ENCODE data around the gene AOC1. TPM values are rescaled to one million over a fixed set of nuclear protein-coding genes. Genes with fewer than 3 reads are reported as not detected.
A peak's percentile ranks its signal among the peaks of the same experiment; 100 is the strongest.

AOC1 gene, protein sequence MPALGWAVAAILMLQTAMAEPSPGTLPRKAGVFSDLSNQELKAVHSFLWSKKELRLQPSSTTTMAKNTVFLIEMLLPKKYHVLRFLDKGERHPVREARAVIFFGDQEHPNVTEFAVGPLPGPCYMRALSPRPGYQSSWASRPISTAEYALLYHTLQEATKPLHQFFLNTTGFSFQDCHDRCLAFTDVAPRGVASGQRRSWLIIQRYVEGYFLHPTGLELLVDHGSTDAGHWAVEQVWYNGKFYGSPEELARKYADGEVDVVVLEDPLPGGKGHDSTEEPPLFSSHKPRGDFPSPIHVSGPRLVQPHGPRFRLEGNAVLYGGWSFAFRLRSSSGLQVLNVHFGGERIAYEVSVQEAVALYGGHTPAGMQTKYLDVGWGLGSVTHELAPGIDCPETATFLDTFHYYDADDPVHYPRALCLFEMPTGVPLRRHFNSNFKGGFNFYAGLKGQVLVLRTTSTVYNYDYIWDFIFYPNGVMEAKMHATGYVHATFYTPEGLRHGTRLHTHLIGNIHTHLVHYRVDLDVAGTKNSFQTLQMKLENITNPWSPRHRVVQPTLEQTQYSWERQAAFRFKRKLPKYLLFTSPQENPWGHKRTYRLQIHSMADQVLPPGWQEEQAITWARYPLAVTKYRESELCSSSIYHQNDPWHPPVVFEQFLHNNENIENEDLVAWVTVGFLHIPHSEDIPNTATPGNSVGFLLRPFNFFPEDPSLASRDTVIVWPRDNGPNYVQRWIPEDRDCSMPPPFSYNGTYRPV
- total RNA-seq (1 to 10 TPM in 2 of 7 donors, under 1 TPM in 3, not detected in 2; 0.36 to 2.5 (median 0.79) TPM), polyA plus RNA-seq (1 to 10 TPM in 1 of 3 donors, under 1 TPM in 2; 0.03 to 1.1 (median 0.39) TPM)
- long read RNA-seq, donor 1: 0 reads
- long read RNA-seq, donor 2: 0 reads

DNA sequence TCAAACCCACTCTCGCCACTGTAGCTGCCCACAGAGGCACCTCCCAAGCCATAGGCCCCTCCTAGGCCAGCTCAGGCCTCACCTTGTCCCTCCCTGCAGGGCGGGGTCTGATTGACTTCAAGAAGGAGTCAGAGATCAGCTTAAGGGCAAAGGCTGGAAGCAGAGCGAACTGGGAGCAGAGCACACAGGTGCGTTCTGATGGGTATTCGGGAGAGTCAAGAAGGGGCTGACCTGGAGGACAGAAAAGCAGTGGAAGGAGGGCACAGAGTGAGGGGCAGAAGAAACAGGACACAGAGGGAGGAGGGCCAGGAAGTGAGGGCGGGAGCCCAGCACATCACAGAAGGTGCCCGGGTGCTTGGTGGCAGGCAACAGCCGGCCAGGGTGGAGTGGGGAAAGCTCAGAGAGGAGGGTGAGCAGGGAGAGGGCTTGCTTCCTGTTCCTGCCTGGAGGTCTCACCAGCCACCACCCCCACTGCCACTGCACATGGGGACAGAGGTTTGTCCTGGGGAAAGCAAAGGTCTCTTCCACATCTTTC is at the start of gene AOC1:
AOC1 (plus strand) TSS at position 147 of the 535 bp plus-strand sequence. CDS start 3,954 bp downstream, outside the sequence.
- Histone ChIP-seq H3K27ac (peak within 1 kb of the TSS in 1 of 8 donors; percentile 4), H3K36me3 (no peaks in the 10 kb centered on the region), H3K4me1 (no peaks in the 10 kb centered on the region), H3K4me3 (no peak within 1 kb of the TSS), H3K9me3 (no peaks in the 10 kb centered on the region), H3K27me3 (replicated peaks in 1 of 7) (peaks cover 0 to 34% (median 4%) of the 10 kb centered on the region in 7 donors)
- TF ChIP-seq, protein P1, sequence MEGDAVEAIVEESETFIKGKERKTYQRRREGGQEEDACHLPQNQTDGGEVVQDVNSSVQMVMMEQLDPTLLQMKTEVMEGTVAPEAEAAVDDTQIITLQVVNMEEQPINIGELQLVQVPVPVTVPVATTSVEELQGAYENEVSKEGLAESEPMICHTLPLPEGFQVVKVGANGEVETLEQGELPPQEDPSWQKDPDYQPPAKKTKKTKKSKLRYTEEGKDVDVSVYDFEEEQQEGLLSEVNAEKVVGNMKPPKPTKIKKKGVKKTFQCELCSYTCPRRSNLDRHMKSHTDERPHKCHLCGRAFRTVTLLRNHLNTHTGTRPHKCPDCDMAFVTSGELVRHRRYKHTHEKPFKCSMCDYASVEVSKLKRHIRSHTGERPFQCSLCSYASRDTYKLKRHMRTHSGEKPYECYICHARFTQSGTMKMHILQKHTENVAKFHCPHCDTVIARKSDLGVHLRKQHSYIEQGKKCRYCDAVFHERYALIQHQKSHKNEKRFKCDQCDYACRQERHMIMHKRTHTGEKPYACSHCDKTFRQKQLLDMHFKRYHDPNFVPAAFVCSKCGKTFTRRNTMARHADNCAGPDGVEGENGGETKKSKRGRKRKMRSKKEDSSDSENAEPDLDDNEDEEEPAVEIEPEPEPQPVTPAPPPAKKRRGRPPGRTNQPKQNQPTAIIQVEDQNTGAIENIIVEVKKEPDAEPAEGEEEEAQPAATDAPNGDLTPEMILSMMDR (IDR thresholded peaks at IDR 0.05 in 8 of 11, conservative IDR thresholded peaks at IDR 0.05 in 3 of 11): no peak
- DNase-seq: no peak
- 35 to 52% (median 40%) methylated on average over 8 of the region's 8 CpGs for WGBS, 5 donors
- intact Hi-C loops (cut with DNase I; ENCODE audit: low total_unique reads): no loop called here

DNA sequence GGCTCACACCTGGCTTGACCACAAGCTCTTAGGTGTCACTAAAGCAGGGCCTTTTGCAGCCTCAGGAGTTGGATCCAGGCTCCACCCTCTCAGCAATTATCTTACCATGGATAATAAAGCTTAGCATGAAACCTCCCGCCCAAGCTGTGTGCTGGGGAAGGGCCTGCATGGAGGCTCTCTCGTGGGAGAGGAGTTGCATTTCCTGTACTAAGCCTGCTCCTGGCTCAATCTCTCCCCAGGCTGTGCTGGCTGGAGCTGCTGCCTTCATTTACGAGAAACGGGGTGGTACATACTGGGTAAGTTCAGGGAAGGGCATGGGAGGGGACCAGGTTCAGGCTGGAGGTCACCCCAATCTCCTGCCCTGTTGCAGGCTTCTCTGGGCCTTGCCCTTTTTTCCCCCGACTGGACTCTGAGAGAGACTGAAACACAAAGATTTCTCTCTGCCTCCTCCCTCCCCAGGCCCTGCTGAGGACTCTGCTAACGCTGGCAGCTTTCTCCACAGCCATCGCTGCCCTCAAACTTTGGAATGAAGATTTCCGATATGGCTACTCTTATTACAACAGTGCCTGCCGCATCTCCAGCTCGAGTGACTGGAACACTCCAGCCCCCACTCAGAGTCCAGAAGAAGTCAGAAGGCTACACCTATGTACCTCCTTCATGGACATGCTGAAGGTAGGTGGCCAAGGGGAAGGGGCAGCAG is 49.0 kb upstream of the AOC1 start:
- Histone ChIP-seq H3K27ac (peak overlapping the region in 2 of 8 donors; percentile 27 to 42), H3K4me1 (peaks cover 0 to 24% (median 18%) of the 10 kb centered on the region in 6 donors), H3K9me3 (peaks cover 0 to 27% (median 21%) of the 10 kb centered on the region in 8 donors), H3K27me3 (replicated peaks in 1 of 7) (peaks cover 3 to 80% (median 29%) of the 10 kb centered on the region in 7 donors), H3K36me3 (peaks cover 0 to 15% (median 2%) of the 10 kb centered on the region in 6 donors), H3K4me3 (no peak overlapping the region)
- 62 to 75% (median 71%) methylated on average over 10 of the region's 10 CpGs for WGBS, 5 donors
- intact Hi-C loops (cut with DNase I; ENCODE audit: low total_unique reads): no loop called here
- TF ChIP-seq POLR2A (IDR thresholded peaks at IDR 0.05) (no peak), POLR2AphosphoS5 (IDR thresholded peaks at IDR 0.05) (peak in 1 of 3 donors; percentile 32)
- DNase-seq: no peak

DNA sequence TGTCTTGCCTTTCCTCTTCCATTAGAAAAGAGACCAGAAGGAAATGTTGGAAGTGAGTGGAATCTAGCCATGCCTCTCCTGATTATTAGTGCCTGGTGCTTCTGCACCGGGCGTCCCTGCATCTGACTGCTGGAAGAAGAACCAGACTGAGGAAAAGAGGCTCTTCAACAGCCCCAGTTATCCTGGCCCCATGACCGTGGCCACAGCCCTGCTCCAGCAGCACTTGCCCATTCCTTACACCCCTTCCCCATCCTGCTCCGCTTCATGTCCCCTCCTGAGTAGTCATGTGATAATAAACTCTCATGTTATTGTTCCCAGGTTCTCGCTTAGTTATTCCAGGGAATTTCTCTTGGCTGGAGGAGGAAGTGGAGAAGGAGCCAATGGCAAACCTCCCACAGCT is 47.5 kb upstream of the AOC1 start:
- no peak for DNase-seq
- Histone ChIP-seq H3K4me3 (no peak overlapping the region), H3K9me3 (peaks cover 0 to 27% (median 21%) of the 10 kb centered on the region in 8 donors), H3K27me3 (replicated peaks in 1 of 7) (peaks cover 3 to 65% (median 20%) of the 10 kb centered on the region in 7 donors), H3K36me3 (peaks cover 0 to 15% (median 2%) of the 10 kb centered on the region in 6 donors), H3K27ac (no peak overlapping the region), H3K4me1 (peaks cover 0 to 21% (median 16%) of the 10 kb centered on the region in 6 donors)
- TF ChIP-seq POLR2A (IDR thresholded peaks at IDR 0.05) (no peak), POLR2AphosphoS5 (IDR thresholded peaks at IDR 0.05) (no peak)
- TF ChIP-seq, protein P1 (IDR thresholded peaks at IDR 0.05 in 8 of 11, conservative IDR thresholded peaks at IDR 0.05 in 3 of 11): no peak
- intact Hi-C loops (cut with DNase I; ENCODE audit: low total_unique reads): no loop called here
- WGBS, 5 donors: 84 to 99% (median 91%) methylated on average over 5 of the region's 5 CpGs

DNA sequence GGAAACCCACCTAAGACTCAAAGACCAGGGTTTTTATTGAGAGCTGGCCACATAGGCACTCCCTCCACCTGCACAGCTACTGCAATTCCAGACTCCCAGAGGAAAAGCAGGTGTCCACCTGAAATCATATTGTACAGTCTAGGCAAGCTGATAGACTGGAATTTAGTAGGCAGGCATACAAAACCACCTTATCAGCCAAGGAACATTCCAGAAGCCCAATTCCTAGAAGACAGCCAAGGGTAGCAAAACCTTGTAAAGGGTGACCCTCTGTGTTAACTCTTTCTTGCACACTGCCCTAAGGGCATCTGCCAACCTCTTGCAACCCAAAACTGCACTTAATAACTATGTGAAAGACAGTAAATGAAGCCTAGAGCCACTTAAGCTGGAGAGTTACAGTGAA is 46.5 kb upstream of the AOC1 start:
- peaks cover 2 to 55% (median 10%) of the 10 kb centered on the region in 7 donors for H3K27me3 ChIP-seq (replicated peaks in 1 of 7)
- peaks cover 0 to 10% (median 5%) of the 10 kb centered on the region in 6 donors for H3K4me1 ChIP-seq
- no peak for TF ChIP-seq POLR2AphosphoS5 (IDR thresholded peaks at IDR 0.05)
- no peak for TF ChIP-seq POLR2A (IDR thresholded peaks at IDR 0.05)
- TF ChIP-seq, protein P1 (IDR thresholded peaks at IDR 0.05 in 8 of 11, conservative IDR thresholded peaks at IDR 0.05 in 3 of 11): no peak
- no peak overlapping the region for H3K27ac ChIP-seq
- H3K36me3 ChIP-seq: peaks cover 0 to 15% (median 2%) of the 10 kb centered on the region in 6 donors
- intact Hi-C loops (cut with DNase I; ENCODE audit: low total_unique reads): no loop called here
- DNase-seq: no peak
- H3K4me3 ChIP-seq: no peak overlapping the region
- H3K9me3 ChIP-seq: peaks cover 0 to 27% (median 21%) of the 10 kb centered on the region in 8 donors
